Measurements from ENCODE around the gene PDIA5.

PDIA5 gene

DNA sequence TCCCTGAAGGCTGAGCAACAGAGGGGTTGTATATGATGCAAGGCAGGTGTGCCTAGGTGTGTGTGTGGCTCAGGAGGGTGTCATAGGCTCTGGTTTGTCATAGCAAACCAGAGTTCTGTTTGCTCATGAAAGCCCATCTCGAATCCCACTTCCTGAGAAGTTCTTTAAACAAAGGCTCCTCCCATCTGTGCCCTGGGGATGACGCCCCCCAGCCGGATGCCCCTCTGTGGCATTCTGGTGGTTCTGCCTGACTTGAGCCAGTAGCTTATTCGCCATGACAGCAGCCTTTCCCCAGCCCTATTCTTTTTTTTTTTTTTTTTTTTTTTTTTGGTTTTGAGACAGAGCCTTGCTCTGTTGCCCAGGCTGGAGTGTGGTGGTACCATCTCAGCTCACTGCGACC is 45.4 kb downstream of the PDIA5 start:
- no peak for TF ChIP-seq POLR2AphosphoS5 (IDR thresholded peaks at IDR 0.05; ENCODE audit: low read depth, low read length)
- no peak for TF ChIP-seq FOXP2 (optimal IDR thresholded peaks at IDR 0.05; ENCODE audit: borderline replicate concordance, extremely low read depth, extremely low read length, insufficient read depth)
- TF ChIP-seq, protein P1, sequence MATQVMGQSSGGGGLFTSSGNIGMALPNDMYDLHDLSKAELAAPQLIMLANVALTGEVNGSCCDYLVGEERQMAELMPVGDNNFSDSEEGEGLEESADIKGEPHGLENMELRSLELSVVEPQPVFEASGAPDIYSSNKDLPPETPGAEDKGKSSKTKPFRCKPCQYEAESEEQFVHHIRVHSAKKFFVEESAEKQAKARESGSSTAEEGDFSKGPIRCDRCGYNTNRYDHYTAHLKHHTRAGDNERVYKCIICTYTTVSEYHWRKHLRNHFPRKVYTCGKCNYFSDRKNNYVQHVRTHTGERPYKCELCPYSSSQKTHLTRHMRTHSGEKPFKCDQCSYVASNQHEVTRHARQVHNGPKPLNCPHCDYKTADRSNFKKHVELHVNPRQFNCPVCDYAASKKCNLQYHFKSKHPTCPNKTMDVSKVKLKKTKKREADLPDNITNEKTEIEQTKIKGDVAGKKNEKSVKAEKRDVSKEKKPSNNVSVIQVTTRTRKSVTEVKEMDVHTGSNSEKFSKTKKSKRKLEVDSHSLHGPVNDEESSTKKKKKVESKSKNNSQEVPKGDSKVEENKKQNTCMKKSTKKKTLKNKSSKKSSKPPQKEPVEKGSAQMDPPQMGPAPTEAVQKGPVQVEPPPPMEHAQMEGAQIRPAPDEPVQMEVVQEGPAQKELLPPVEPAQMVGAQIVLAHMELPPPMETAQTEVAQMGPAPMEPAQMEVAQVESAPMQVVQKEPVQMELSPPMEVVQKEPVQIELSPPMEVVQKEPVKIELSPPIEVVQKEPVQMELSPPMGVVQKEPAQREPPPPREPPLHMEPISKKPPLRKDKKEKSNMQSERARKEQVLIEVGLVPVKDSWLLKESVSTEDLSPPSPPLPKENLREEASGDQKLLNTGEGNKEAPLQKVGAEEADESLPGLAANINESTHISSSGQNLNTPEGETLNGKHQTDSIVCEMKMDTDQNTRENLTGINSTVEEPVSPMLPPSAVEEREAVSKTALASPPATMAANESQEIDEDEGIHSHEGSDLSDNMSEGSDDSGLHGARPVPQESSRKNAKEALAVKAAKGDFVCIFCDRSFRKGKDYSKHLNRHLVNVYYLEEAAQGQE (IDR thresholded peaks at IDR 0.05; ENCODE audit: insufficient read depth in 1 of 2, low read depth in 2 of 2, low read length in 2 of 2): no peak
- TF ChIP-seq TAF1 (IDR thresholded peaks at IDR 0.05; ENCODE audit: borderline replicate concordance, insufficient read depth, low read length): no peak
- TF ChIP-seq SIN3A (IDR thresholded peaks at IDR 0.05; ENCODE audit: borderline replicate concordance, insufficient read depth, low read length): no peak

DNA sequence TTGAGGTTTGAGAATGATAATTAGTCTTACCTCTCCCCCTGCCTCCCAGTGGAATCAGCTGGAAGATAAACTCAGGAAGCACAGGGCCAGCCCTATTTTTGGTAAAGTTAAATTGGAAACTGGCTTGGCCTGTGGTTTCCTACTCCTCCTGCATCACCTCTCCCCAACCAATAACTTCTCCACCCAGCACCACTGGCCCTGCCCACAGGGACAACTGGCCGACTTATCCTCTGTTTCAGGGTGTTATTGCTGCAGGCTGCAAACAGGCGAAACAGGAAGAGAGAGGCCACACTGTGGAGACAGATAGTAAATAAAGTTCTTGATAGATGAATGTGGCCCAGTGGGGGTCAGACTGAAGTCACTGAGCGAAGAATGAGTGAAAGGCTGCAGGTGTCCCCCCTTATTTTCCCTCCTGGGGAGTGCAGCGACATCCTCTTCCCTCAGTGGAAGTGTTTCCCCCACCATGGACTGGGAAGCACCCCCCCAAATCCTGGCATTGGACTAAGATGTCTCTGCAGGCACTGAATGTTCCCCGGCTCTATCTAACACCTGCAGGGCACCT is 47.1 kb downstream of the PDIA5 start:
- TF ChIP-seq SIN3A (IDR thresholded peaks at IDR 0.05; ENCODE audit: borderline replicate concordance, insufficient read depth, low read length): no peak
- TF ChIP-seq FOXP2 (optimal IDR thresholded peaks at IDR 0.05; ENCODE audit: borderline replicate concordance, extremely low read depth, extremely low read length, insufficient read depth): no peak
- TF ChIP-seq TAF1 (IDR thresholded peaks at IDR 0.05; ENCODE audit: borderline replicate concordance, insufficient read depth, low read length): no peak
- TF ChIP-seq, protein P1 (IDR thresholded peaks at IDR 0.05; ENCODE audit: insufficient read depth in 1 of 2, low read depth in 2 of 2, low read length in 2 of 2): no peak
- no peak for TF ChIP-seq POLR2AphosphoS5 (IDR thresholded peaks at IDR 0.05; ENCODE audit: low read depth, low read length)

DNA sequence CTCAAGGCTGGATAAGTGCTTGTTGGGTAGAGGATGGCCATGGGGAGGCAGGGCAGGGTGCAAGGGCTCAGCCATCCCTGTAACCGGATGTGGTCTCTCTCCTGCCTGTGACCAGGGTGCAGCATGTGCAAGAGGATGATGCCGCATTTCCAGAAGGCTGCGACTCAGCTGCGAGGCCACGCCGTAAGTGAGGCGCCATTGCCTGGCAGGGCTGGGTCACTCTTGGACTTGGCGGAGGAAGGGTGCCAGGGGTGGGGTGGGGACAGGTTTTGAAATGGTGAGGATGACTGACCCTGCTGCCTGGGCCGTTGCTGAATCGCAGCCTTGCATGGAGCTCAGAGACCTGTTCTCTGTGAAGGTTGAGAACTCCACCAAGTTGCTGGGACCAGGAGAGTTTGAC is 49.3 kb downstream of the PDIA5 start:
- TF ChIP-seq, protein P1 (IDR thresholded peaks at IDR 0.05; ENCODE audit: insufficient read depth in 1 of 2, low read depth in 2 of 2, low read length in 2 of 2): no peak
- no peak for TF ChIP-seq SIN3A (IDR thresholded peaks at IDR 0.05; ENCODE audit: borderline replicate concordance, insufficient read depth, low read length)
- TF ChIP-seq FOXP2 (optimal IDR thresholded peaks at IDR 0.05; ENCODE audit: borderline replicate concordance, extremely low read depth, extremely low read length, insufficient read depth): no peak

DNA sequence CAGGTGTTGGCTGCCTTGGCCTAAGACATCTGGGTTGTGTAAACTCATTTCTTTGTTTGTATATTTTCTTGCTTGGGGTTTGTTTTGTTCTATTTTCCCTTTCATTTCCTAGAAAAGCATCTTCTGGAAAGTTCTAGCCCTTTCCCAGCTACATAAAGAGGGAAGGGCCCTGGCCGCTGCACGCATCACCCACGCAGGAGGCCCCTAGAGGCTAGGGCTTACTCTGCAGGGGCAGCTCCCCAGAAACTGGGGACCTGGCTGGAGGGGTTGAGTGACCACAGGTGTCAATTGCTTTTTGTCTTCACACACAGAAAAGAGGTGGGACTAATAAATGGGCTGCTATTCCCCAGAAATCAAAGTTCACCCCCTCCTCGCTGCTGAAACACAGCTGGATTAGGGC is 52.6 kb downstream of the PDIA5 start:
- TF ChIP-seq TAF1 (IDR thresholded peaks at IDR 0.05; ENCODE audit: borderline replicate concordance, insufficient read depth, low read length) (no peak), POLR2AphosphoS5 (IDR thresholded peaks at IDR 0.05; ENCODE audit: low read depth, low read length) (no peak), FOXP2 (optimal IDR thresholded peaks at IDR 0.05; ENCODE audit: borderline replicate concordance, extremely low read depth, extremely low read length, insufficient read depth) (no peak), SIN3A (IDR thresholded peaks at IDR 0.05; ENCODE audit: borderline replicate concordance, insufficient read depth, low read length) (no peak)
- TF ChIP-seq, protein P1 (IDR thresholded peaks at IDR 0.05; ENCODE audit: insufficient read depth in 1 of 2, low read depth in 2 of 2, low read length in 2 of 2): no peak

DNA sequence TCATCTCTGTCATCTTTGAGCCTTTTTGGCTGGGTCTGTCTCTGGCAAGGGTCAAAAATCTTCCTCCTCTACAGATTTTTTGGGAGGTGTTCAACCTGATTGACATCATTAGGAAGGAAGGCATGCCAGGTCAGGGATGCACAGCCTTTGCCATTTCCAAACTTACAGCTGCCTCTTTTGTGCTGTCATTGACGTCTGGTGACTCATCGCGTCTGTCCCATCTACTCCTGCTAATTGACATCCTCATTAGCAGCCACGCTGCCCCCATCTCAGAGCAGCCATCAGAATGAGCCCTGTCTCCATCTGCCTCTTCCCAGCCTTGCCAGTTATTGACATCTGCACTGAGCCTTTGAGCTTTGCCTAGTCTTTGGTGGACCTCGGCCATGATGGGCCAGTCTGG is 53.0 kb downstream of the PDIA5 start:
- TF ChIP-seq, protein P1 (IDR thresholded peaks at IDR 0.05; ENCODE audit: insufficient read depth in 1 of 2, low read depth in 2 of 2, low read length in 2 of 2): no peak
- TF ChIP-seq TAF1 (IDR thresholded peaks at IDR 0.05; ENCODE audit: borderline replicate concordance, insufficient read depth, low read length): no peak
- TF ChIP-seq SIN3A (IDR thresholded peaks at IDR 0.05; ENCODE audit: borderline replicate concordance, insufficient read depth, low read length): no peak
- no peak for TF ChIP-seq POLR2AphosphoS5 (IDR thresholded peaks at IDR 0.05; ENCODE audit: low read depth, low read length)
- TF ChIP-seq FOXP2 (optimal IDR thresholded peaks at IDR 0.05; ENCODE audit: borderline replicate concordance, extremely low read depth, extremely low read length, insufficient read depth): no peak
